Choroid plexus epithelial cell (primary cell): Measurements from ENCODE around the gene CHRNA1.

Source experiments
- DNase-seq: peaks from one replicate; pipeline ENCODE4 v3.0.0-alpha.2; 2010; ENCODE audit warnings: low read depth
- H3K4me3 ChIP-seq: 2 replicates; pipeline ENCODE4 v1.5.1; 2011; ENCODE audit warnings: low read depth, mild to moderate bottlenecking, control low read depth, low read length, moderate library complexity
- CTCF ChIP-seq: conservative IDR thresholded peaks from 2 replicates; pipeline ENCODE4 v1.5.1; 2011; ENCODE audit warnings: low read depth, mild to moderate bottlenecking, control low read depth, inconsistent platforms, low read length, moderate library complexity

The CHRNA1 gene

GRCh38 chr2:174791020-174791419 is 26.7 kb upstream of the CHRNA1 start:
- no peak for DNase-seq
- no peak for TF ChIP-seq CTCF
- no peak overlapping the region for H3K4me3 ChIP-seq

- no peak for TF ChIP-seq CTCF
- H3K4me3 ChIP-seq: no peak overlapping the region
- no peak for DNase-seq
Observed at GRCh38 chr2:174789001-174789400, 24.7 kb upstream of the CHRNA1 start.

GRCh38 chr2:174788291-174788929 is 24.1 kb upstream of the CHRNA1 start:
- peak; percentile 61 for DNase-seq
- H3K4me3 ChIP-seq: no peak overlapping the region
- no peak for TF ChIP-seq CTCF

DNA sequence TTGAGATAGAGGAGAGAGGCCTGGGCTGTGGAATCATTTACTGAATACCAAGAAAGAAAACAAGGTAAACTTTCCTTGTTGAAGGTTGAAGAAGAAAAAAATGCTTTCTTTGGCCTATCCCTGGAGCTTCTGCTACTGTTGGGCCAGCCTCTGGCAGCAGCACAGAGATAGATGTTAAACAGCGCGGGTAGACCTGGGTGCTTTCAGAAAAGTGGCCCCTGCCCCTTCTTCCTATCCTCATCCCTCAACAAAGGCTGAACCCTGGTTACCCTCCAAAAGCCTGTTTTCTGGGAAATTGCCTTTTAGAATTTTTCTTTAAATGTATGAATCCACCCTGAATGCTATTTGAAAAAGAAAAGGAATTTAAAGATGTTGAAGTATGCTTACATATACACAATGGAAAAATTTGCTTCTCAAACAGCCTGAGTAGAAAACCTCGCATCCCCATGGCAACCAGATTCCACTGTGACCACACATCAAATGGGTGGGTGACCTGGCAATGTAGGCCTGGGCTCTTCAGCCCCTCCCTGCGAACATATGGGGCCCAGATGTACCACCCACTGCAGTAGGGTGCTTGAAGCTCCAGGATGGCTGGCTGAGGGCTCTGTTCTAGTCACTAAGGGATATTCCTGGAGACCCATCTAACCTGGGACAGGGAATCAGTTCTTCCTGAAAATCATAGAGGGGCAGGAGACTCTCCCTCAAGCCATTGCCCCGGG is 23.4 kb upstream of the CHRNA1 start:
- TF ChIP-seq CTCF: no peak

DNA sequence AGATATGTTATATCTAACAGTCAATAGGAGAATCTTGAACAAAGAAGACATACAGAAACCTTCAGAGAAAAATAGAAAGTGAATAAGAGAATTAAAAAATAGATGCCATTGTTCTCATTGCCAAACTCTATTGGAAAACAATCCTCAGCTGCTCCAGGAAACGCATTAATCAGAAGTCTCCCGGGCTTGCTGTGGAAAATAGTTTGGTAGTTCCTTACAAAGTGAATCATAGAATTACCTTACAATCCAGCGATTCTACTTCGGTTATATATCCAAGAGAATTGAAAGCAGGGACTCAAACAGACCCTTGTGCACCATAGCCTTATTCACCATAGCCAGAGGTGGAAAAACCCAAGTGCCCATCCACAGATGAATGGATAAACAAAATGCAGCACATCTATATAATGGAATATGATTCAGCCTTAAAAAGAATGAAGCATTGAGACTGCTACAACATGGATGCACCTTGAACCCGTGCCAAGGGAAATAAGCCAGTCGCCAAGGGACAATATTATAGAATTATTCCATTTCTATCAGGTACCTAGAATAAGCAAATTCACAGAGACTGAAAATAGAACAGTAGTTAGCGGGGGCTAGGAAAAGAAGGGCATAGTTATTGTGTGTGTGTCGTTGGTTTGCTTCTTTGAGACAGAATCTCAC is 21.9 kb upstream of the CHRNA1 start:
- no peak for DNase-seq
- H3K4me3 ChIP-seq: no peak overlapping the region
- no peak for TF ChIP-seq CTCF

More for the DNA sequence above, 23.4 kb upstream of the CHRNA1 start:
- DNase-seq: peak; percentile 100
- no peak overlapping the region for H3K4me3 ChIP-seq

DNA sequence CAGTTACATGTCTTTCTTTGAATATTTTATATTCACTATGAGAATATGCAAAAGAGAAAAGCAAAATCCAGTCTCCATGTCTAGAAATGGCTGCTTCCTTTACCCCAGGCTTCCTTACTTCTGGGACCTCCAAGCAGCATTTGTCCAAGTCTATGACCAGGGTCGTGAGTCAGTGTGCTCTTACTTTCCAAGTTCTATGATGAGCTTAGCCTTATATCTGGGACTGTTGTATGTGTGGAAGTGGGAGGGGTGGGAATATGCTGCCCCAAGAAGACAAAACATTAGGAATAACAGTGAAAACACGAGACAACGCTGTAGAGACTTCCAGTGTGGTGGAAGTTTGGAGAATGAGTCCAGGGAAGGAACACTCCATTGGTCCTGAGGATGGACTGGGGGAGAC is 21.2 kb upstream of the CHRNA1 start:
- H3K4me3 ChIP-seq: no peak overlapping the region
- TF ChIP-seq CTCF: no peak
- no peak for DNase-seq
